Anterior cingulate cortex (tissue), 58 donors: ENCODE measurements around the gene REG3G.
"Not testable (repeated sequence)": the region's sequence is repeated elsewhere in the genome, so short reads cannot be mapped to it uniquely, and the experiment has no call there.

ENCODE experiments used
- DNase-seq, 58 donors: peaks; one replicate each; lab custom pipeline; 2025; lab: John Stamatoyannopoulos, UW

The REG3G gene

GRCh38 chr2:79013629-79014028 lies 11.9 kb upstream of the REG3G start:
- no peak for DNase-seq

- no peak for DNase-seq
Observed at GRCh38 chr2:79016342-79016741, 9.2 kb upstream of the REG3G start.

GRCh38 chr2:79026061-79026460 lies 559 bp downstream of the REG3G start:
- DNase-seq: no peak

GRCh38 chr2:79039944-79040343 lies 14.4 kb downstream of the REG3G start:
- DNase-seq: no peak

- peak in 3 of 58 donors; percentile 2 to 19 (median 16) for DNase-seq
Observed at GRCh38 chr2:79041032-79041448, 15.5 kb downstream of the REG3G start.

- peak in 3 of 58 donors; percentile 1 to 14 (median 3) for DNase-seq
Observed at GRCh38 chr2:79053486-79053885, 28.0 kb downstream of the REG3G start.

GRCh38 chr2:79054769-79055168 lies 29.3 kb downstream of the REG3G start:
- not testable (repeated sequence) for DNase-seq

GRCh38 chr2:79065201-79065600 lies 39.7 kb downstream of the REG3G start:
- DNase-seq: peak in 16 of 58 donors; percentile 4 to 79 (median 26)

- peak in 4 of 58 donors; percentile 1 to 18 (median 8) for DNase-seq
Observed at GRCh38 chr2:79071078-79071477, 45.6 kb downstream of the REG3G start.
